Amniotic stem cell (primary cell): Measurements from ENCODE around the gene UNC13A.

ENCODE experiments used
- DNase-seq: peaks from one replicate; lab custom pipeline; 2025; lab: John Stamatoyannopoulos, UW

The UNC13A gene

GRCh38 chr19:17706750-17707181 is 18.6 kb upstream of the UNC13A start:
- no peak for DNase-seq

DNA sequence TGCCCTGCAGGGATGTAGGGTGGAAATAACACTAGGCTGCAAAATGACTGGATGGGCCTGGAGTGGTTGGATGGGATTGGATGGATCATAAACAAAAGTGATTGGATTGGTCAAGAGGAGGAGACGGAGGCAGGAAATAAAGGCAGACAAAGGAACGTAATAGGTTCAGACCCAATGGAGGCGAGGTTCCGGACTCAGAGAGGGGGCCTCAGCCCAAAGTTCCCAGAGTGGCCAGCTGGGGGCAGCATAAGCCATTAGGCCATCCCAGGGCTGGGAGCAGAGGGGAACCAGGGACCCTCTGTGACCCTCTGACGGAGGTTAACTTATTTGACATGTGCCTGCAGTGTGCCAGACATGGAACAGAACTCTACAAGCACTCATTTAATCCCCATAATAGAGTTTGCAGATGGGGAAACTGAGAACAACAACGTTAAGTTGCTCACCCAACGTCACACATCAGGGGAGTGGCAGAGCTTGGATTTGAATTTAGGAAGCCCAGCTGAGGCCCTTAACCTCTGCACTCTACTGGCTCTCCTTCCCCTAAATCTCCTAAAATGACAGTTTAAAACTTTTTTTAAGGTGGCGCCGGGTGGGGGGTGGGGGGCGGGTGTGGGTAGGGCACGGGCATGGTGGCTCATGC is 15.8 kb upstream of the UNC13A start:
- DNase-seq = no peak

GRCh38 chr19:17695198-17695597 is 7.0 kb upstream of the UNC13A start:
- no peak for DNase-seq

DNA sequence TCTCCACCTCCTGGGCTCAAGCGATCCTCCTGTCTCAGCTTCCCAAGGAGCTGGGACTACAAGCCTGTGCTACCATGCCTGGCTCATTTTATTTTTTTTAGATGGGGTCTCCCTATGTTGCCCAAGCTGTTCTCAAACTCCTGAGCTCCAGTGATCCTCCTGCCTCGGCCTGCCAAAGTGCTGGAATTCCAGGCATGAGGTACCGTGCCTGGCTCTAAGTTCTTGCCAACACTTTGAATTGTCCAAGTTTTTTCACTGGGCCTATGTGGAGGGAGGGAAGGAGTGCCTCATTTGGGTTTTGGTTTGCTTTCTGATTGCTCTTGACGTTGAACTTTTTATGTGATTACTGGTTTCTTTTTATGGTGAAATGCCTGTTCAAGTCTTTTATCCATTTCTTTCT is 4.4 kb upstream of the UNC13A start:
- no peak for DNase-seq

- no peak for DNase-seq
These were observed 870 bp upstream of the UNC13A start for GRCh38 chr19:17688853-17689595.

DNA sequence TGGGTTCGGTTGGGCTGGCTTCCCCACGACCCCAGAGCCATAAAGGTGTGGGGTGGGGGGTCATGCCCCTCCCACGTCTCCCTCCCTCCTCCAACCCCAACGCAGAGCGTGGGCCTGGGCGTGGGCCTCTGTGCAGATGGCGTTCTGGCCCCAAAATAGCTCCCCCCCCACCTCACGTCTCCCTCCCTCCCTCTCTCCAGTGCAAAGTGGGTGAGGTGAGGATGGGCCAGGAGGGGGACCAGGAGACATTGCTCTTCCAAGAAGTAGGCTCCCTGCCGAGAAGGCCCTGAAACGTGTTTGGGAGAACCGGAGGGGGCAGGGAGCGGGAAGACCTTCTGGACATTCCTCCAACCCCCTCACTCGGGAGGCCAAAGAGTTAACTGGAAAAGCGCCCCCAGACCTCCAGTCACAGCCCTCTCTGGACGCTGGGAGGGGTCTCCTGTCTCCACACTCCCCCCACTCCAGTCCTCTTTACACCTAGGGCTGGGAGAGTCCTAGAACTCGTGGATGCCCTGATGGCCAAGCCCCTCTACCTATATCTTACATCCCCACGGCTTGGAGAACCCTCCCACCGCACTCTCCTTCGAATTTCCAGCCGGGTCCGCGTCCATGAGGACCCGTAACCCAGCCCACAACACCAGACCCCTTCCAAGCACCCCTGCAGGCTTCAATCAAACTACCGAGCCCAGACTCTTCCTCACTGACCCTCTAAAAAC is 855 bp downstream of the UNC13A start:
- DNase-seq = no peak

GRCh38 chr19:17686592-17687024 is 1.5 kb downstream of the UNC13A start:
- no peak for DNase-seq

- no peak for DNase-seq
These were observed 2.1 kb downstream of the UNC13A start for GRCh38 chr19:17686023-17686521.

GRCh38 chr19:17685451-17686022 is 2.6 kb downstream of the UNC13A start:
- DNase-seq = no peak

DNA sequence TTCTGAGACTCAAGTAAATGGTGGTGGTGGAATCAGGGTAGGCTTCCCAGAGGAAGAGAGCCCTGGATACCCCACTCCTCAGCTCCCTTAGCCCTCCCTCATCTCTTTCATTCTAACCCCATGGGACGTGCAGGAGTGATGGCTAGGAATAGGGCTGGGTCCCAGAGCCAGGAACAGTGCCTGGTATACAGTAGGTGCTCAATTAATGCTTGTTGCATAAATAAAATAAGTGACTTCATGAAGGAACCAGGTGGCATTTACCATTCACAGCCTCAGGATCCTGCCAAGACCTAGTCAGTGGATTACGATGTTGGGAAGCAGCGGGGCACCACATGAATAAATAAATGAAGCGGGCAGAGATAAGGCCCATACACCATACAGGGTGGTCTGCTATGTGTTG is 3.9 kb downstream of the UNC13A start:
- DNase-seq = no peak

- DNase-seq = no peak
These were observed 5.1 kb downstream of the UNC13A start for GRCh38 chr19:17683078-17683477.

GRCh38 chr19:17682273-17682672 is 5.9 kb downstream of the UNC13A start:
- no peak for DNase-seq

DNA sequence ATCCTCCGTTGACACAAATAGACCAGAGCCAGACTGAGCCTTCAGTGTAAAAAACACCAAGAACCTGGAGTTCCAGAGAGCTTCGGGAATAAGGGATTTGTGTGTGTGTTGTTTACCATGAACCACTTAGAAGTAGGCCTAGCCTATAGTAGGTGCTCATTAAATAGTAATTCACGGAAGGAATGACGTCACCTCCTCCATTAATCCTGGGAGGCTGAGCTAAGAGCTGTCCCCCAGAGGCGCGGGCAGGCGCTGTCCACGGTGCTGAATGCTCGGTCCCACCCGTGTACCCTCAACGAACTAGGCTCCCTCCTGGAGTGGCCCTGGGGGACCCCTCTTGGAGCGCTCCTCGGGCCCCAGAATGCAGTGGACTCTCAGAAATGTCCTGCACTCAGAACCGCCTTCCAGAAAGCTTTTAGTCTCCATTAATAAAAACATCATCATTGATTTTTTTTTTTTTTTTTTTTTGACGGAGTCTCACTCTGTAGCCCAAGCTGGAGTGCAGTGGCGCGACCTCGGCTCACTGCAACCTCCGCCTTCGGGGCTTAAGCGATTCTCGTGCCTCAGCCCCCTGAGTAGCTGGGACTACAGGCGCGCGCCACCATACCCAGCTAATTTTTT is 6.5 kb downstream of the UNC13A start:
- DNase-seq = no peak

DNA sequence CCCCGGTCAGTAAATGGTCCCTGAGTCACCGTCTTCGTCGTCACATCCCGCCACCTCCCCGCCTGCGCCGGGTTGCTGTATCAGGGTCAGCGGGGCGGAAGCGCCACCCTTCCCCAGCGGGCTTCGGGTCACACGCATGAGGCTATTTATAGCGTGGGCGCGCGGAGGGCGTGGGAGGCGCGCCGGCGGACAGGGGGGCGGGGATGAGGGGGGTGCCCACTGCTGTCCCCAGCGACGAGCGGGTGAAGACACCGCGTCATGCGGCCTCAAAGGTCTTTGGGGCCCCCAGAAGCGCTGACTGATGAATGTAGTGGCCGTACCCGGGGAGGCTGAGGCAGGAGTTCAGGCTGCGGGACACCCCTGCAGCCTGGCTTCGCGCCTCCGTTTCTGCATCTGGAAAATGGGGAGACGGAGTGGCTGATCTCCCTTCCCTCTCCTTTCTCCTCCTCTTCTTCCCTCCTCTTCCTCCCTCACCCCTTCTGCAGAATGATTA is 7.9 kb downstream of the UNC13A start:
- DNase-seq = no peak

DNA sequence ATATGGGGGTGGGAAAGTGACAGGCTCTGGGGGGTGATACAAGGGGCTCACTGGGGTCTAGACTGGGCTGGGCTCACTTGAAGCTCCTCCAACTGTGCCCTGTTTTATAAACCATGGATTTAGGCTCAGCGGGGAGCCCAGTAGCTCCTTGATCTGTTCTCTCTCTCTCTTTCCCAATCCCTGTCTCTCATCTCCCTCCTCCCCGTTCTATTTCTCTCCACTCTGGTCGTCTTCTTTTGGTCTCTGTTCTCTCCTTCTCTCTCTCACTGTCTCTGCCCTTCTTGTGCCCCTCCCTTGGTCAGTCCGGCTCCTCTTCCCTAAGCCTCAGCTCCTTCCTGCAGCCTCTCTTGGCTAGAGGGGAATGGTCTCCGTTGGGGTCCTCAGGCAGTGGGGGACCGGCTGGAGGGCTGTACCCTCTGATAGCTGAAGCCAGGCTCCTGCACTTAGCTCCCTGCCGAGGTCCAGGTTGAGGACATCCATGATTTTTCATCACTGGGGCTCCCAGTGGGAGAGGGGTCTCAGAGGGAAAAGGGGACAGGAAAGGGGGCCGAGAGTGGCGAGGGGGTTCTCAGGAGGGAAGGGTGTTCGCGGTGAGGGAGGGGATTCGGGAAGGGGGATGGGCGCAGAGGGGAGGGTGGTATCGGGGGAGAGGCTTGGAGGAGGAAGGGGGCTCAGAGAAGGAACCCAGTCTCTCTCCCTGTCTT is 8.5 kb downstream of the UNC13A start:
- DNase-seq = no peak

DNA sequence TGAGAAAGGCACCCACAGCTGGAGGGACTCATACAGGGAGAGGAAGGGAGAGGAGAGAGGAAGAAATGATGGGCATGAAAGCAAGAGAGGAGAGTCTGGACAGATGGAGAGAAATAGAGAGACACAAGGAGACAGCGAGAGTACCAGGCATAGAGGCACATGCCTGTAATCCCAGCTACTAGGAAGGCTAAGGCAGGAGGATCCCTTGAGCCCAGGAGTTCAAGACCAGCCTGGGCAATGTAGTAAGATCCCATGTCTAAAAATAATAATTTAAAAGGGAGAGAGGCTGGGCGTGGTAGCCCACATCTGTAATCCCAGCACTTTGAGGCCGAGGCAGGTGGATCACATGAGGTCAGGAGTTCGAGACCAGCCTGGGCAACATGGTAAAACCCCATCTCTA is 9.3 kb downstream of the UNC13A start:
- DNase-seq = no peak

DNA sequence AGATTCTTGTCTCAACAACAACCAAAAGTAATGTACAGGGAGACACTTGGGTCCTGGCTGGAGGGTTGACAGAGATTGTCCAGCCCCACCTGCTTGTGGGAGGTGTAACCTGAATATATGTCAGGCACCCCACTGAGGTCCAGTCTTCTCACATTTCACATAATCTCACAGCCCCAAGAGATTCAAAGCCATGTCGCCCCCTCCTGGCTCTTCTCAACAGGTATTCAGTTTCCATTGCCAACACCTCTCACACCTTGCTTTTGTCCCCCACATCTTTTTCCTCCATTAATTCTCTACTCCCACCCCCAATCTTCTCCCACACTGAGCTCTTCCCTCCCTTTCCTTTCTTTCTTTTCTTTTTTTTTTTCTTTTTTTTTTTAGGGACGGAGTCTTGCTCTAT is 11.2 kb downstream of the UNC13A start:
- no peak for DNase-seq

GRCh38 chr19:17676295-17676694 is 11.9 kb downstream of the UNC13A start:
- no peak for DNase-seq

GRCh38 chr19:17673937-17674799 is 14.0 kb downstream of the UNC13A start:
- no peak for DNase-seq

GRCh38 chr19:17671906-17672305 is 16.2 kb downstream of the UNC13A start:
- no peak for DNase-seq
